Endothelial cell of umbilical vein (primary cell): ENCODE results near the gene POP5.

Experiments
- EZH2 ChIP-seq: IDR thresholded peaks from 2 replicates; pipeline ENCODE4 v1.6.1; 2012; ENCODE audit warnings: borderline replicate concordance, low read depth, mild to moderate bottlenecking, moderate library complexity, low read length, inconsistent platforms; ENCODE audit not compliant: severe bottlenecking
- MYC ChIP-seq: IDR thresholded peaks from one replicate; pipeline ENCODE4 v1.6.1; 2011; ENCODE audit warnings: mild to moderate bottlenecking, low read depth, low read length
- POLR2A ChIP-seq: IDR thresholded peaks from 2 replicates; pipeline ENCODE4 v1.6.1; 2012; ENCODE audit warnings: low read depth, mild to moderate bottlenecking, control low read depth, low read length
- POLR2AphosphoS5 ChIP-seq: IDR thresholded peaks from 2 replicates; pipeline ENCODE4 v1.6.1; 2012; ENCODE audit warnings: low read depth, mild to moderate bottlenecking, control low read depth, low read length, moderate library complexity; ENCODE audit not compliant: insufficient read depth

DNA sequence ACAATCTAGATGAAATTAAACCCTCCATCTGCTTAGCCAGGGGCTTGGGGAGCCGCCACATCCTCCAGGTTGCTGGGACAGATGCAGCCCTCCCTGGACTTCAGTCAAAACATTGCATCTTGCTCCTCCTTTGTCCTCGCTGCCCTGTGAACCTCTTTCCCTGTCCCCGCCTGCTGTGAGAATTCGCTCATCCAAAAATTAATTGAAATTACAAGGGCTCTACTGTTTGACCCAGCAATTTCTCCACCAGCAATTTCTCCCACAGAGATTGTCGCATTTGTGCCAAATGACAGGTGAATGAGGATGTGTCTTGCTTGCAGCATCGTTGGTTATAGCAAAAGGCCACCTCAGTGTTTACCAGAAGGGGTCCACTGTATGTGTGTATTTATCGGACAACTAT, 5.0 kb upstream of the POP5 start:
- no peak for TF ChIP-seq POLR2A
- no peak for TF ChIP-seq MYC
- no peak for TF ChIP-seq EZH2
- TF ChIP-seq POLR2AphosphoS5, result no peak
